Lower lobe of right lung (tissue), 2 donors: ENCODE results near the gene IL1F10. TPM values are rescaled to one million over a fixed set of nuclear protein-coding genes. Genes with fewer than 3 reads are reported as not detected.

Experiments used
- ATAC-seq, 2 donors: fragments of 200-7000 bp; cut with Tn5 transposase; one replicate each; pipeline ENCODE4 v1.9.1; 2020 to 2022; ENCODE audit warnings: mild to moderate bottlenecking in 2 of 2, moderate library complexity in 2 of 2
- DNase-seq: peaks from one replicate; pipeline ENCODE4 v3.0.0-alpha.2; 2020
- H3K27ac ChIP-seq: fragments of 200-600 bp; one replicate; pipeline ENCODE4 v1.8.0; 2022
- H3K27me3 ChIP-seq: fragments of 200-600 bp; one replicate; pipeline ENCODE4 v1.8.0; 2022; ENCODE audit warnings: low read depth
- H3K36me3 ChIP-seq: fragments of 200-600 bp; one replicate; pipeline ENCODE4 v1.8.0; 2022; ENCODE audit warnings: mild to moderate bottlenecking
- H3K4me1 ChIP-seq: fragments of 200-600 bp; one replicate; pipeline ENCODE4 v1.8.0; 2022
- H3K4me3 ChIP-seq: fragments of 200-600 bp; one replicate; pipeline ENCODE4 v1.8.0; 2022; ENCODE audit warnings: mild to moderate bottlenecking
- H3K9me3 ChIP-seq: fragments of 200-600 bp; one replicate; pipeline ENCODE4 v1.8.0; 2022
- intact Hi-C: fragments of 100-400 bp; cut with DNase I; formaldehyde crosslinking; loops from one replicate; pipeline ENCODE4 v1.11.0; 2022
- total RNA-seq: library from RNA; stranded (reverse); fragmentation: NEBNext Ultra II Directional; extraction: Animal tissue kit (Norgen Biotek cat#: 25700); gene quantifications from one replicate; pipeline ENCODE4 v1.2.1, GENCODE V29; 2021
- TF ChIP-seq, protein P1 (sequence below): fragments of 200-600 bp; IDR thresholded peaks from one replicate; pipeline ENCODE4 v1.8.0; 2022; ENCODE audit warnings: antibody characterized with exemption, mild to moderate bottlenecking
- donor health status: DM: no; HTN: yes; CAD: no; lungs with severe emphysema.

Gene IL1F10
- total RNA-seq, 1 donor from 2014 or later, result not detected

DNA sequence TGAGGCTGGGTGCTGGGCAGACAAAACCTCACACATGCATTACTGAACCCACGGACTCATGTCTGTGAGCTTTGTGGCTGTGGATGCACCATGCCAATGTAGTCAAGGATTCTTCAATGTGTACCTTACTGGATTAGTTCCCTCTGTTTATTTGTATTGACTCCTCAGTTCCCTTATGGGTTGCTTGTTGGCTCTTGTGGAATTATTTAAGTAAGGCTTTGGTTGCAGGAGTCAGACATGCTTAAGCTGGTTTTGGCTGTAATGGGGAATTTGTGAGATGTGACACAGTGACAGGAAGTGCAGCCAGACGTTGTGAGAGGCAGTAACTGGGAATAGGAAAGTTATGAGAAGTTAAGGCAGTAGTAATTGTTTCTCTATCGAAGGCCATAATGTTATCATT, 46.0 kb downstream of the IL1F10 start:
- Histone ChIP-seq H3K4me3 (no peak overlapping the region), H3K36me3 (no peaks in the 10 kb centered on the region), H3K27me3 (no peaks in the 10 kb centered on the region), H3K9me3 (no peaks in the 10 kb centered on the region), H3K27ac (no peak overlapping the region), H3K4me1 (peaks cover 9% of the 10 kb centered on the region)
- TF ChIP-seq, protein P1, sequence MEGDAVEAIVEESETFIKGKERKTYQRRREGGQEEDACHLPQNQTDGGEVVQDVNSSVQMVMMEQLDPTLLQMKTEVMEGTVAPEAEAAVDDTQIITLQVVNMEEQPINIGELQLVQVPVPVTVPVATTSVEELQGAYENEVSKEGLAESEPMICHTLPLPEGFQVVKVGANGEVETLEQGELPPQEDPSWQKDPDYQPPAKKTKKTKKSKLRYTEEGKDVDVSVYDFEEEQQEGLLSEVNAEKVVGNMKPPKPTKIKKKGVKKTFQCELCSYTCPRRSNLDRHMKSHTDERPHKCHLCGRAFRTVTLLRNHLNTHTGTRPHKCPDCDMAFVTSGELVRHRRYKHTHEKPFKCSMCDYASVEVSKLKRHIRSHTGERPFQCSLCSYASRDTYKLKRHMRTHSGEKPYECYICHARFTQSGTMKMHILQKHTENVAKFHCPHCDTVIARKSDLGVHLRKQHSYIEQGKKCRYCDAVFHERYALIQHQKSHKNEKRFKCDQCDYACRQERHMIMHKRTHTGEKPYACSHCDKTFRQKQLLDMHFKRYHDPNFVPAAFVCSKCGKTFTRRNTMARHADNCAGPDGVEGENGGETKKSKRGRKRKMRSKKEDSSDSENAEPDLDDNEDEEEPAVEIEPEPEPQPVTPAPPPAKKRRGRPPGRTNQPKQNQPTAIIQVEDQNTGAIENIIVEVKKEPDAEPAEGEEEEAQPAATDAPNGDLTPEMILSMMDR, result no peak
- intact Hi-C loops, result no loop called here
- ATAC-seq (no peak), DNase-seq (no peak)

DNA sequence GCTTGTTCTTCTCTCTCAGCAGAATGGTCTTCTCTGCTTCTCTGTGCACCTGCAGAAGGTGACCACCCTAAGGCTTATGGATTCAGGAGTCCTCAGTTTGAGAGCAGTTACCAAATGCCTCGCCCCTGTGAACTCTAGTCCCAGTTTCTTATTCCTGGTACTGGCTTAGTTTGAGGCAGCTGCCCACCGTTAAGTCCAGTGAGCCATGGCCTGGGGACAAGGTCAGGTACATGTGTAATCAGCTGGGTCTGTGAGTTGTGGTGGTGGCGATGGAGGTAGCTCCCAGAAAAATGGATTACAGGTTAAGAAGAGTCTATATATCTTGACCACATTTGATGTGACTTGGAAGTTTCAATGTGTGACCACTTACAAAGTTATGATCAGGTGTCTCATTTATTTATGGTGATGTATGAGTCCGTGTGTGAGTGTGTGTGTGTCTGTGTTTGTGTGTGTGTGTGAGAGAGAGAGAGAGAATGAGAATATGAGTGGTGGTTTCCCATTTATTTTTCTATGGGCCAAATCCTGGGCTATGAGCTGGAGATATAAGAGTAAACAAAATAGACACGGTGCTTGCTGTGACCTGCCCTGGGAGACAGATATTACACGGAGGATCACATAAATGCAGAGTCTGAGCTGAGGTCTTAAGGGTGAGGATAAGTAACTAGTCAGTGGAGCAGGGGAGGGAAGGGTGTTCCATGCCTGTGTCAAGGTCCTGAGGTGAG, 46.6 kb downstream of the IL1F10 start:
- TF ChIP-seq, protein P1, result no peak
- ATAC-seq (no peak), DNase-seq (no peak)
- Histone ChIP-seq H3K4me3 (no peak overlapping the region), H3K4me1 (peaks cover 9% of the 10 kb centered on the region), H3K36me3 (no peaks in the 10 kb centered on the region), H3K9me3 (no peaks in the 10 kb centered on the region), H3K27me3 (no peaks in the 10 kb centered on the region), H3K27ac (no peak overlapping the region)
- intact Hi-C loops, result no loop called here

DNA sequence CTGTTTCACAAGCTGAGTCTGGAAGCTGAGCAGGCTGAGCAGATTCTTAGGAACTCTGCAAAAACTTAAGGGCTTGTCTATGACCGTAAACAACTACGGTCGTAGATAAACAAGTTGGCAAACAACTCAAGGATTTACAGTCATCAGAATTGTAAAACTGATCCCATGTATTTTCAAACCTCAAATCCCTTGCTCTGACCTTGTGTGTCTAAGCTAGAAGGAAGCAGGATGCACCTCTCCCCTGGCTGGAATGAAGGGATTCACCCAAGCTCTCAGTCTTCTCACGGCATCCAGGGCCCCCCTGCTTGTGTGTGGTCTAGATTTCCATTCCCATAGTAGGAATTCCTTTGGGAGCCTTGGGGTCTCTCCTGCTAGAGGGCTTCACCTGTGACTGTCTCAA, 47.2 kb downstream of the IL1F10 start:
- Histone ChIP-seq H3K27ac (no peak overlapping the region), H3K9me3 (no peaks in the 10 kb centered on the region), H3K4me3 (no peak overlapping the region), H3K4me1 (peaks cover 9% of the 10 kb centered on the region), H3K27me3 (no peaks in the 10 kb centered on the region), H3K36me3 (no peaks in the 10 kb centered on the region)
- intact Hi-C loops, result no loop called here
- DNase-seq (no peak), ATAC-seq (no peak)
- TF ChIP-seq, protein P1, result no peak

DNA sequence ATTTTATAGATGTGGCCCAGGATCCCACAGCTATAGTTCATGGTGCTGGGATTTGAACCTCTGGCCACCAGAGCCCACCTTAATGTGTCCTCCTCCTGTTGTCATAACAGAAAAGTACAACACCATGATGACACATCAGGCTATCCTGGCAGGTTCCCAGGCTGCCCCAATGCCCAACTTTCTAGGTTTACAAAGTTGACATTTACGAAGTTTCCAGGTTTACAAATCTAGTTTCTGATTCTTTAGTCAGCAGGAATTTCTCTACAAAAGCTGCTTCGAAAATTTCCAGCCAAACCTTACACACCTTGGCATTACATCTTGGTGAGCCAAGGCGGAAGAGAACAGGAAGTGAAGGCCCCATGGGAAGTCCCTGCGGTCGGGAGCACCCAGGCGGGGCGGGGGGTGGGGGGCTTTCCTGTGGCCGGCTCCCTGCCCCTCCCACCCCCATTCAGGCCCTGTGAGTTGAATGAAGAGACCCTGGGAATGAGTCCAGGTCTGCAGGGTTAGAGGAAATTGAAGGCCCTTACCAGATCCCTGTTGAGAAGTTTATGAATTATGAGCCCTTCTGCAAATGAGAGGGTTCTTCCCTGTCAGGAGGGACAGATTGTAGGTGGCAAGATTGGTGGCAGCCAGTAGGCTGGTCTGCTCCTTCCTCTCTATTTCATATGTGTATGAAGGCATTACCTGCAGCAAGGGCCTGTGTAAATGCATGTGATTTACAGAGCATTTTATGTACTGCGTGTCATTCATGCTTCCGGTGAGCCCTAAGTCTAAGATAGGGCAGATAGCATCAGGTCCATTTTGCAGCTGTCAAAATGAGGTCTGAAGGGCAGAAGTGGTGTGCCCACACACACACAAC, 48.6 kb downstream of the IL1F10 start:
- no peak overlapping the region for H3K27ac ChIP-seq
- ATAC-seq (no peak), DNase-seq (no peak)
- peaks cover 9% of the 10 kb centered on the region for H3K4me1 ChIP-seq
- no peak overlapping the region for H3K4me3 ChIP-seq
- intact Hi-C loops, result no loop called here
- H3K9me3 ChIP-seq, result no peaks in the 10 kb centered on the region
- TF ChIP-seq, protein P1, result no peak
- H3K36me3 ChIP-seq, result no peaks in the 10 kb centered on the region
- no peaks in the 10 kb centered on the region for H3K27me3 ChIP-seq

DNA sequence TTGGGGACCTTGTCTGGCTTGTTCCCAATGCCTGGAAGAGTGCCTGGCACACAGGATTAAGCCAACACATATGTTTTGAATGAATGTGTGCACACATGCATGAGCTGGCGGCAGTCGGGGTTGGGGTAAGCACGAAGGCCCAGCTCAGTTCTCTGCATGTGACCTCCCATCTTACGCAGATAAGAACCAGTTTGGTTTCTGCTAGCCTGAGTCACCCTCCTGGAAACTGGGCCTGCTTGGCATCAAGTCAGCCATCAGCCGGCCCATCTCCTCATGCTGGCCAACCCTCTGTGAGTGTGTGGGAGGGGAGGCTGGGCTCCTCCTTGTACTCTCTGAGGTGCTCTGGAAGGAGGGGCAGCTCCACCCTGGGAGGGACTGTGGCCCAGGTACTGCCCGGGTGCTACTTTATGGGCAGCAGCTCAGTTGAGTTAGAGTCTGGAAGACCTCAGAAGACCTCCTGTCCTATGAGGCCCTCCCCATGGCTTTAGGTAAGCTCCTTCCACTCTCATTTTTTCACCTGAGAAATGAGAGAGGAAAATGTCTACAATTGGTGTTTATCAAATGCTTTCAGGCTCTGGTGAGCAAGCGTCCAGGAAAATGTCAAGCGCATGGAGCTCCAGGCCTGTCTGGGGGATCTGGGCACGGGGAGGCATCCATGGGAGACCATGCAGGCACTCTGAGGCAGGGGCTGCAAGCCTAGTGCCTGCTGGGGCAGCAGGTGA, 49.9 kb downstream of the IL1F10 start:
- ATAC-seq (peak; percentile 74 to 84), DNase-seq (peak; percentile 56)
- Histone ChIP-seq H3K27ac (no peak overlapping the region), H3K4me3 (no peak overlapping the region), H3K4me1 (peaks cover 9% of the 10 kb centered on the region), H3K9me3 (no peaks in the 10 kb centered on the region), H3K27me3 (no peaks in the 10 kb centered on the region), H3K36me3 (no peaks in the 10 kb centered on the region)
- TF ChIP-seq, protein P1, result no peak
- intact Hi-C loops, result no loop called here
